Skin epidermis (tissue), 12 donors: ENCODE results near the gene GPHN.
"Not testable (repeated sequence)": the region's sequence is repeated elsewhere in the genome, so short reads cannot be mapped to it uniquely, and the experiment has no call there.

Source experiments
- H3K27ac ChIP-seq, 21 experiments: fragments of 200-600 bp; sonication (generic) in 11 of 21; one replicate each; pipeline ENCODE4 v1.5.0; 2020; ENCODE audit warnings: mild to moderate bottlenecking in 3 of 21, inconsistent platforms in 2 of 21, moderate library complexity in 2 of 21
- H3K4me3 ChIP-seq, 7 experiments: fragments of 200-600 bp; sonication (generic) in 2 of 7; one replicate each; pipeline ENCODE4 v1.5.0; 2020; ENCODE audit warnings: inconsistent platforms in 2 of 7, mild to moderate bottlenecking in 2 of 7, moderate library complexity in 1 of 7

Gene GPHN

GRCh38 chr14:66745078-66745477, 237.1 kb downstream of the GPHN start:
- H3K27ac ChIP-seq: no peak overlapping the region
- H3K4me3 ChIP-seq: no peak overlapping the region

DNA sequence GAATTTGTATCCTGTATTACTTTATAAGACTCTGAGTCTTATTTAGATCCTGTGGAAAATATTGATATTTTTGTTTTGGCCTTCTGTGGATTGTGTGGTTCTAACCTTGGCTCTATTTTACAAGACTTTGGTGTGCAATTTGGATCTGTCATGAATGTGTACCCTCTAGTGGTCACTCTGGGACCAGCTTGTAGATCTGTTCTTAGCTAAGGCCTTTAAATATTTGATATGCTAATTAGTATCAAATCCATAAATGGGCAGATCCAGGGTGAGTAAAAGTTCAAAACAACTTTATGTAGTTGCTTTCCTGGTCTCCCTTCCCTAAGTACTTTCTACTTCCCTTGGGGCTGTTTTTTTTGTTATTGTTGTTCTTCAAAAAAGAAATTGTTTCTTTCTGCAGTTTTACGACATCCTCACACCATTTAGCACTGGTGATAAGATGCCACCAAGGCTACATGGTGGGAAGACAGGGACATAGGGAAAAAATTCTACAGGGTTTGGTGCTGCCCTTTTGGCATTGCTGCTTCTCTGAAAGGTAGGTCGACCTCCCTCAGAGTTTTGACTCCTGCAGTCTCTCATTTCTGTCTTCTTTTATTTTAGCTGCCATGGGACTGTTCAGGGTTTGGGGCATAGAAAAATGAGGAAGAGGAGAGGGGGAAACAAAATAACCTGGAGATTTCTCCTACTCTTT, 238.5 kb downstream of the GPHN start:
- no peak overlapping the region for H3K4me3 ChIP-seq
- no peak overlapping the region for H3K27ac ChIP-seq

GRCh38 chr14:66752109-66752508, 244.2 kb downstream of the GPHN start:
- Histone ChIP-seq H3K27ac (no peak overlapping the region), H3K4me3 (no peak overlapping the region)

DNA sequence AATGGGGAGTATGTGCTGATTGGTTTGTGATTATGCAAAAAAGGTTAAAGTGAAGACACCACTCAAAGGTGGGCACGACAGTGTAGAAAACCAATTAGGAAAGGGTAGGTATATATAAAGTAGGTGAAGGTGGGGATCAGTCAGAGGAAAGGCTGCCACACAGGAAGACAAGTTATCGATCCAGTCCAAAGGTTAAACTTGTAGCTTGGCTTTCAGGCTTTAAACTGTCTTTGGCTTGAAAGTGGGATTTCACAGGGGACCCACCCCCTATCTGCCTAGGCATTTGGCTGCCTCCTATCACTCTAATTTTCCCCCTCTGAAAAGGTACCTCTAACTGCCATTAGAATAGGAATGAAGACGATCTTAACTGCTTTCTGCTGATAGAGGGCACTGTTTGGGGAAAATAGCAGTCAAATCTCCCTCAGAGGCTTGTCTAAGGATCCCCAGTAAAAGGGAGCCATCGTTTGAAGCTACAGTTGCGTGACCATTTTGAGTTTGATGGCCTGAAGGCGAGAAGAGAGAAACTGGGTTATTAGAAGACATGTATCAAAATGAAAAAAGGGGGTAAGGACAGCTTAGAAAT, 250.2 kb downstream of the GPHN start:
- H3K27ac ChIP-seq: no peak overlapping the region
- H3K4me3 ChIP-seq: no peak overlapping the region

- no peak overlapping the region for H3K4me3 ChIP-seq
- no peak overlapping the region for H3K27ac ChIP-seq
These were observed 264.2 kb downstream of the GPHN start for GRCh38 chr14:66772146-66772545.

DNA sequence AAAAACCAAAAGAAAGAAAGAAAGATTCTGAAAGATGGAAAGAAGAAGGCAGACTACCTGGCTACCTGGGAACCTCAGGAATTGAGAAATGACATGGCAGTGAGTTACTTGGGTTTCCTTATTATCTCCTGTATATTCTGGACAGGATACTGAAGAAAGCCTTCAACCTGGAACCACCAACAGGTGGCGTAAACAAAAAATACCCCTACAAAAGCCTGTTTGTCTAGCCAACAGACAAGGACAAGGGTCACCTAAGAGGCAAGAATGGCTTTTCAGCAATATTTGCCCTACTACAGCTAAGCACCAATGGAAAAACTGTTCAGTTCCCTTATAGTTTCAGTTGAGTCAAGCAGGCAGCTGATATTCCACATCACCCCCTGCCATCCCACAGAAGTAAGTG, 274.9 kb downstream of the GPHN start:
- H3K27ac ChIP-seq: no peak overlapping the region
- H3K4me3 ChIP-seq: no peak overlapping the region

GRCh38 chr14:66790101-66790500, 282.2 kb downstream of the GPHN start:
- Histone ChIP-seq H3K4me3 (no peak overlapping the region), H3K27ac (no peak overlapping the region)

- Histone ChIP-seq H3K27ac (no peak overlapping the region), H3K4me3 (no peak overlapping the region)
These were observed 295.0 kb downstream of the GPHN start for GRCh38 chr14:66802962-66803361.

- Histone ChIP-seq H3K4me3 (no peak overlapping the region), H3K27ac (no peak overlapping the region)
These were observed 296.2 kb downstream of the GPHN start for GRCh38 chr14:66804141-66804540.

DNA sequence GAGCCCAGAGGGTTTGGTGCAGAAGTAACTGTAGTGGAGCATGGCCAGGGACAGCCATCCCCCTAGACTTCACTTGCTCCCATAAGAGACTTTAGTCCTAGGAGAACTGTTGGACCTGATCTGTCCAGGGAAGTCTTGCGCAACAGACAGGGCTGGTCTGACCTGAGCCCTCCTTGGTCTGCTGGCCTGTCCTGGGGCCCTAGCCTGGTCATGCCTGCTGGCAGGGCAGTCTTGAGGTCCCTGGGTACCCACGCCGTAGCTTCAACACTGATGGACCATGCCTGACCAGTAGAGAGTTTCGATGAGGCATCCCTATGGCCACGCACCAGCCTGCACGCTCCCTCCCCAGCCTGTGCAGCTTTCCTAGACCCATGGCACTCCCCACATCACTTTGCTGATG, 305.7 kb downstream of the GPHN start:
- no peak overlapping the region for H3K27ac ChIP-seq
- H3K4me3 ChIP-seq: no peak overlapping the region

- no peak overlapping the region for H3K4me3 ChIP-seq
- H3K27ac ChIP-seq: no peak overlapping the region
These were observed 307.7 kb downstream of the GPHN start for GRCh38 chr14:66815687-66816086.

- Histone ChIP-seq H3K4me3 (no peak overlapping the region), H3K27ac (no peak overlapping the region)
These were observed 316.3 kb downstream of the GPHN start for GRCh38 chr14:66824251-66824650.

GRCh38 chr14:66827182-66827581, 319.2 kb downstream of the GPHN start:
- no peak overlapping the region for H3K27ac ChIP-seq
- no peak overlapping the region for H3K4me3 ChIP-seq

DNA sequence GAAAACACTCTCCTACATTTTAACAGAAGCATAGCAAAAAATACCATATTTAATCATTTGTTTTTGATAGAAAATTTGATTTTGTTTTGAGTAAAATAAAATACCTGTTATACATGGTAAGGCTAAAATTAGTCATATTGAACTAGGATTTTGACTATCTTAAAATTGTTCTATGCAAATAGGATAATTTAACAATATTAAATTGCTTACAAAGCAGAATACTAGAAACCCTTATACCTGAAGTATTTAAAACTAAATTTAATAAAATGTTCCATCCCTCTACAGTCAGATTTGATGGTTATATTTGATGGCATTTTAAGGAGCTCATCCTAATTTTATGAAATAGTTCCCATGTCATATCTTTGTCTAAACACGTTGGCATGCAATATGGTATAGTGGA, 323.2 kb downstream of the GPHN start:
- no peak overlapping the region for H3K27ac ChIP-seq

DNA sequence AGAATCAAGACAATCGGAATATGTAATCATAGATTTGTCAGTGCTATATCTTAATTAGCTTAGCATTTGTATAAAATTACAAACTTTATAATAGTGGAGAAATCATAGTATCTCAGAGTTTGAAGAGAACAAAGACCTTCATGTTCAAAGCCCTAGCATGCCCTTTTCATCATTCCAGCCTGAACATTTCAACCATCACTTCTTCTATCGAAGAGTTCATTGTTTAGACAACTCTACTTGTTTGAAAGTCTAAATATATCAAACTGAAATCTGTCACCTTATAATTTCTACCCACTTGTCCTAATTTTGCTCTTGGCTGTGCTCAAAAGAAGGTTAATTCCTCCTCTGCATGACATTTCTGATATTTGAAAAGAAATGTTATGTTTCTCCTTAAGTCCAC, 325.9 kb downstream of the GPHN start:
- Histone ChIP-seq H3K27ac (no peak overlapping the region), H3K4me3 (no peak overlapping the region)

More for the DNA sequence above, 323.2 kb downstream of the GPHN start:
- no peak overlapping the region for H3K4me3 ChIP-seq

- not testable (repeated sequence) for H3K27ac ChIP-seq, H3K4me3 ChIP-seq
These were observed 329.5 kb downstream of the GPHN start for GRCh38 chr14:66837436-66837835.

- no peak overlapping the region for H3K27ac ChIP-seq
- no peak overlapping the region for H3K4me3 ChIP-seq
These were observed 335.1 kb downstream of the GPHN start for GRCh38 chr14:66842911-66843512.

DNA sequence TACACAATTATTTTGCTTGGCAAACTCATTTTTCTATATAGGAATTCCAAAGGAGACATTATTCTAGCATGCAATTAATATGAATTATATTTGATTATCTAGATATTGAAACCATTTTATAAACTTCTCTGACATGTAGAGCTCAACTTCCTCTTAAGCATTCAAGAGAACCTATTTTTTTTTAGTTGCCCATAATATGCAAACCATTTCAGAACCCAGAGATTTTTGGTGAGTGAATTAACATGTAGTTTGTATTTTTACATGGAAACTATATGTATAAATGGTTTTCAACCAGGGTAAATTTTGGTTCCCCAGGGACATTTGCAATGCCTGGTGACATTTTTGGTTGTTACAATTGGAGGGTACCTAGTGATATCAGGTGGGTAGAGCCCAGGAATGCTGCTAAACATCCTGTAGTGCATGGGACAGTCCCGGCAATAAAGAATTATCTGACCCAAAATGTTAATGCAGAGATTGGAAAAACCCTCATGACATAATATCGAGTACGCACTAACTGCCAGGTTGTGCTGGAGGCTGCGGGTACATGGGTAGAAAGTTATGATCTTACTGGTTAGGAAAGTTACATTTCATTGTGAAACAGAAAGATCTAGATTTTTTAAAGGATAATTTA, 342.4 kb downstream of the GPHN start:
- H3K27ac ChIP-seq: no peak overlapping the region
- H3K4me3 ChIP-seq: no peak overlapping the region

DNA sequence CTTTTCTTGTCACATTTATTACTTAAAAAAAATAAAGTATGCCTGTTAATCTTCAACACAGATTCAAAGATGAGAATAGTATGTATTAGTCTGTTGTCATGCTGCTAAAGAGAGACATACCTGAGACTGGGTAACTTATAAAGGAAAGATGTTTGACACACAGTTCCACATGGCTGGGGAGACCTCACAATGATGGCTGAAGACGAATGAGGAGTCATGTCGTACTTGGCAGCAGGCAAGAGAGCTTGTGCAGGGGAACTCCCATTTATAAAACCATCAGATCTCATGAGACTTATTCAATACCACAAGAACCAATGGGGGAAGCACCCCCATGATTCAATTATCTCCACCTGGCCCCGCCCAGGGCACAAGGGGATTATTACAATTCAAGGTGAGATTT, 345.4 kb downstream of the GPHN start:
- H3K27ac ChIP-seq: no peak overlapping the region
- H3K4me3 ChIP-seq: no peak overlapping the region

DNA sequence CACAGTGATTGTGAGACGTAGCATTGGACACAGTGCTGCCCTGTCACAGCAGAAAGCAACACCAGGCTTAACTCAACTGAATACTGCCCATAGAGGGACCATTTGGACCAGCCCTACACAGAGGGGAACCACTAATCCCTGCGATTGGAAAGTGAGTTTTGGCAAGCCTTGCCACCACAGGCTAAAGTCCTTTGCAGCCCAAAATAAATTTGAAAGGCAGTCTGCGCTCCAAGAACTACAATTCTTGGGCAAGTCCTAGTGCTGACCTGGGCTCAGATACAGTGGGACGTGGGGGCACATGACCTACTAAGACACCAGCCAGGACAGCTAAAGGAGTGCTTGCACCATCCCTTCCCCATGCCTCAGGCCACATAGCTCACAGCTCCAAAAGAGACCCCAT, 349.9 kb downstream of the GPHN start:
- peak overlapping the region in 1 of 21 experiments; percentile 14 for H3K27ac ChIP-seq
- H3K4me3 ChIP-seq: no peak overlapping the region

DNA sequence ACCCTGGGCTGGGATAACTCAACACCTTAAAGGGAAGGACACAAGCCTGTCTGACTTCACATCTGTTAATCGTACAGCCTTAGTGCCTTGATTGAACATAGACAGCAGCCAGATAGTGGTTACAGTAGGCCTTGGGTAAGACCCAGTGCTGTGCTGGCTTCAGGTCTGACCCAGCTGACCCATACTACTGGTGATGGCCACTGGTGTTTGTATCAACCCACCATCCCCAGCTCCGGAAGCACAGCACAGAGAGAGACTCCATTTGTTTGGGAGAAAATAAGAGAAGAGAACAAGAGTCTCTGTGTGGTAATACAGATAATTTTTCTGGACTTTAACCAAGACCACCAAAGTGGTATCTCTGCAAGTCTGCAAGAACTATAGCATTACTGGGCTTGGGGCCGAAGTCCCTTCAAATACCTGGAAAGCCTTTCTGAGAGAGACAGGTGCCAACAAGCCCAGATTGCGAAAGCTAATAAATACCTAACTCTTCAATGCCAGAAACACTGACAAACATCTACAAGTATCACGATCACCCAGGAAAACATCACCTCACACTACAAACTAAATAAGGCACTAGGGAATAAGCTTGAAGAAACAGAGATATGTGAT, 351.2 kb downstream of the GPHN start:
- Histone ChIP-seq H3K27ac (peak overlapping the region in 2 of 21 experiments; percentile 14 to 60), H3K4me3 (no peak overlapping the region)
